ENCODE data around the gene EXD3. TPM values are rescaled to one million over a fixed set of nuclear protein-coding genes. Genes with fewer than 3 reads are reported as not detected.

EXD3 gene
- total RNA-seq, 6 experiments from 2014 or later, result 6.4 to 10.6 (median 8.7) TPM

- TF ChIP-seq CTCF (IDR thresholded peaks at IDR 0.05), result no peak
- Mint-ChIP-seq H3K9me3 (no peaks in the 10 kb centered on the region), H3K4me1 (ENCODE audit: low read depth) (no peaks in the 10 kb centered on the region), H3K27me3 (ENCODE audit: insufficient read depth) (no peaks in the 10 kb centered on the region; the same call in 1 of the 2 replicates), H3K27ac (no peak overlapping the region), H3K4me3 (no peak overlapping the region), H3K36me3 (ENCODE audit: low read depth) (no peaks in the 10 kb centered on the region)
- no peak for DNase-seq
Measured at GRCh38 chr9:137430723-137431415, 7.9 kb upstream of the EXD3 start.

- no peak overlapping the region for H3K4me3 Mint-ChIP-seq
- no peaks in the 10 kb centered on the region; the same call in 1 of the 2 replicates for H3K27me3 Mint-ChIP-seq (ENCODE audit: insufficient read depth)
- no peak overlapping the region for H3K27ac Mint-ChIP-seq
- TF ChIP-seq CTCF (IDR thresholded peaks at IDR 0.05), result no peak
- peaks cover under 1% of the 10 kb centered on the region; the same call in 1 of the 2 replicates for H3K4me1 Mint-ChIP-seq (ENCODE audit: low read depth)
- H3K9me3 Mint-ChIP-seq, result no peaks in the 10 kb centered on the region
- no peak for DNase-seq
- H3K36me3 Mint-ChIP-seq (ENCODE audit: low read depth), result no peaks in the 10 kb centered on the region
Measured at GRCh38 chr9:137429974-137430722, 7.2 kb upstream of the EXD3 start.

GRCh38 chr9:137429546-137429890, 6.6 kb upstream of the EXD3 start:
- Mint-ChIP-seq H3K36me3 (ENCODE audit: low read depth) (no peaks in the 10 kb centered on the region), H3K27me3 (ENCODE audit: insufficient read depth) (no peaks in the 10 kb centered on the region; the same call in 1 of the 2 replicates), H3K4me1 (ENCODE audit: low read depth) (peaks cover 6% of the 10 kb centered on the region), H3K9me3 (no peaks in the 10 kb centered on the region), H3K27ac (no peak overlapping the region), H3K4me3 (no peak overlapping the region)
- no peak for DNase-seq
- TF ChIP-seq CTCF (IDR thresholded peaks at IDR 0.05), result no peak

GRCh38 chr9:137428841-137429545, 6.0 kb upstream of the EXD3 start:
- peaks cover 8% of the 10 kb centered on the region for H3K4me1 Mint-ChIP-seq (ENCODE audit: low read depth)
- H3K36me3 Mint-ChIP-seq (ENCODE audit: low read depth), result no peaks in the 10 kb centered on the region
- no peak for TF ChIP-seq CTCF (IDR thresholded peaks at IDR 0.05)

GRCh38 chr9:137428311-137428630, 5.3 kb upstream of the EXD3 start:
- Mint-ChIP-seq H3K36me3 (ENCODE audit: low read depth) (no peaks in the 10 kb centered on the region), H3K4me1 (ENCODE audit: low read depth) (peaks cover 8% of the 10 kb centered on the region), H3K9me3 (no peaks in the 10 kb centered on the region), H3K27ac (no peak overlapping the region), H3K4me3 (no peak overlapping the region), H3K27me3 (ENCODE audit: insufficient read depth) (no peaks in the 10 kb centered on the region; the same call in 1 of the 2 replicates)
- peak; percentile 38 for TF ChIP-seq CTCF (IDR thresholded peaks at IDR 0.05)
- no peak for DNase-seq

More at GRCh38 chr9:137428841-137429545, 6.0 kb upstream of the EXD3 start:
- Mint-ChIP-seq H3K27ac (no peak overlapping the region), H3K4me3 (no peak overlapping the region), H3K27me3 (ENCODE audit: insufficient read depth) (no peaks in the 10 kb centered on the region; the same call in 1 of the 2 replicates), H3K9me3 (no peaks in the 10 kb centered on the region)
- no peak for DNase-seq
